ENCODE data around the gene PLCL2. TPM values are rescaled to one million over a fixed set of nuclear protein-coding genes. Genes with fewer than 3 reads are reported as not detected.

Gene PLCL2
- total and polyA plus RNA-seq, 2 donors (not counting 3 experiments of a cell fraction or from before 2014, with no cell fraction given), result 2.3 to 10.7 TPM

GRCh38 chr3:16873872-16874271 is 10.9 kb upstream of the PLCL2 start:
- intact Hi-C loops (cut with micrococcal nuclease), result no loop called here
- H3K27ac ChIP-seq (ENCODE audit: insufficient read depth, low read depth, low read length), result no peak overlapping the region
- H3K9me1 ChIP-seq (replicated peaks; ENCODE audit: control insufficient read depth, extremely low read depth, insufficient read depth, low read length), result no peaks in the 10 kb centered on the region
- TF ChIP-seq CTCF (IDR thresholded peaks at IDR 0.05; ENCODE audit: extremely low read depth in 1 of 2, insufficient read depth in 1 of 2, low read depth in 1 of 2, low read length in 2 of 2), result no peak
- no peak for TF ChIP-seq POLR2A (IDR thresholded peaks at IDR 0.05; ENCODE audit: low read depth, low read length)
- no peak for TF ChIP-seq GATA2 (IDR thresholded peaks at IDR 0.05; ENCODE audit: insufficient read depth, insufficient read length, low read depth, low read length)
- TF ChIP-seq POLR2AphosphoS5 (IDR thresholded peaks at IDR 0.05; ENCODE audit: insufficient read depth, low read depth, low read length), result no peak
- no peak for TF ChIP-seq JUN (IDR thresholded peaks at IDR 0.05; ENCODE audit: borderline replicate concordance, insufficient read depth, insufficient read length, low read depth)
- no peak for TF ChIP-seq FOS (IDR thresholded peaks at IDR 0.05; ENCODE audit: borderline replicate concordance, insufficient read depth, low read length)
- TF ChIP-seq MYC (IDR thresholded peaks at IDR 0.05; ENCODE audit: low read depth, low read length), result no peak
- no peak for TF ChIP-seq EZH2 (IDR thresholded peaks at IDR 0.05; ENCODE audit: borderline replicate concordance, low read depth, low read length, severe bottlenecking)
- TF ChIP-seq MAX (IDR thresholded peaks at IDR 0.05; ENCODE audit: insufficient read depth, insufficient read length), result no peak
- H3K36me3 ChIP-seq (ENCODE audit: control insufficient read depth in 2 of 2, extremely low read depth in 1 of 2, insufficient read depth in 2 of 2, low read length in 2 of 2), result no peaks in the 10 kb centered on the region
- peaks cover 3% of the 10 kb centered on the region for H3K4me1 ChIP-seq (ENCODE audit: control insufficient read depth, extremely low read depth, insufficient read depth, low read length)
- H3K79me2 ChIP-seq (ENCODE audit: control insufficient read depth, insufficient read depth, low read length), result no peaks in the 10 kb centered on the region
- H4K20me1 ChIP-seq (replicated peaks; ENCODE audit: control insufficient read depth, extremely low read depth, insufficient read depth, low read length), result no peaks in the 10 kb centered on the region
- H3K9me3 ChIP-seq (replicated peaks; ENCODE audit: control insufficient read depth, insufficient read depth, low read length), result no peaks in the 10 kb centered on the region
- BruUV-seq (replicated peaks), result no TSS peak
- DNase-seq (ENCODE audit: low read depth, low spot score) (no peak), FAIRE-seq (no peak)
- dilution Hi-C loops (cut with MboI; ENCODE audit: extremely low pct_ligation_motif_present, low sequenced_read_pairs), result no loop called here
- H3K4me2 ChIP-seq (ENCODE audit: insufficient read depth, low read length), result no peak overlapping the region
- H2AFZ ChIP-seq (ENCODE audit: low read depth, low read length), result no peak overlapping the region
- H3K4me3 ChIP-seq (replicated peaks in 1 of 3; ENCODE audit: insufficient read depth in 1 of 3, low read depth in 1 of 3, low read length in 3 of 3), result no peak overlapping the region
- ChIA-PET POLR2A (no interaction called here), CTCF (interaction anchor here (1.2 to 3.9 kb wide), 4 partner anchors 8 to 45 kb away, joined by 4 to 39 read pairs (median 5); partner anchors contain the start of gene PLCL2)
- no peak overlapping the region for H3K9ac ChIP-seq (replicated peaks; ENCODE audit: extremely low read depth, insufficient read depth, low read length)
- no peaks in the 10 kb centered on the region for H3K27me3 ChIP-seq (ENCODE audit: control insufficient read depth in 2 of 2, insufficient read depth in 2 of 2, low read length in 2 of 2)
